Lower leg skin (tissue), 4 donors: ENCODE results near the gene CPPED1. TPM values are rescaled to one million over a fixed set of nuclear protein-coding genes. Genes with fewer than 3 reads are reported as not detected.
A peak's percentile ranks its signal among the peaks of the same experiment; 100 is the strongest.

Experiments
- DNase-seq, 2 donors: peaks; one replicate each; pipeline ENCODE4 v3.0.0-alpha.2; 2019; ENCODE audit warnings: low spot score in 2 of 2
- H3K4me3 ChIP-seq: fragments of 200-600 bp; sonication (generic); 2 replicates; pipeline ENCODE4 v1.5.1; 2017; ENCODE audit warnings: mild to moderate bottlenecking, low read depth; ENCODE audit not compliant: poor library complexity, severe bottlenecking
- CTCF ChIP-seq, 3 donors: fragments of 450-650 bp; IDR thresholded peaks; one replicate each; pipeline ENCODE4 v1.5.1; 2016; ENCODE audit warnings: antibody characterized with exemption in 3 of 3, mild to moderate bottlenecking in 3 of 3, moderate library complexity in 2 of 3
- POLR2A ChIP-seq, 2 donors: fragments of 450-650 bp; IDR thresholded peaks; one replicate each; pipeline ENCODE4 v1.6.1; 2016 to 2017; ENCODE audit warnings: antibody characterized with exemption in 2 of 2, mild to moderate bottlenecking in 1 of 2, moderate library complexity in 1 of 2
- WGBS, 2 donors: methylation state at CpG; one replicate each; pipeline ENCODE4 v1.1.5; 2018; 5-methylcytosine and 5-hydroxymethylcytosine counted together
- intact Hi-C: fragments of 100-400 bp; cut with DNase I; formaldehyde crosslinking; loops from one replicate; pipeline ENCODE4 v1.15.0; 2023; ENCODE audit warnings: low total_unique reads
- total RNA-seq, 4 donors: library from RNA; depleted of rRNA; stranded (reverse); fragments of >200 nt; gene quantifications; one replicate each; pipeline ENCODE4 v1.1.0, GENCODE V29; 2016

Gene CPPED1
- total RNA-seq, 4 donors from 2014 or later, result 5.4 to 11.6 (median 8.2) TPM

GRCh38 chr16:12700161-12700560, 103.5 kb downstream of the CPPED1 start:
- 94 to 97% methylated on average over 3 of the region's 3 CpGs for WGBS, 2 donors
- no peak overlapping the region for H3K4me3 ChIP-seq
- TF ChIP-seq CTCF (IDR thresholded peaks at IDR 0.05) (no peak), POLR2A (IDR thresholded peaks at IDR 0.05) (no peak)
- intact Hi-C loops, result no loop called here
- DNase-seq, result peak in 1 of 2 donors; percentile 31

- 82 to 84% methylated on average over 7 of the region's 7 CpGs for WGBS, 2 donors
- no peak overlapping the region for H3K4me3 ChIP-seq
- TF ChIP-seq CTCF (IDR thresholded peaks at IDR 0.05) (no peak), POLR2A (IDR thresholded peaks at IDR 0.05) (no peak)
- intact Hi-C loops, result no loop called here
- DNase-seq, result peak in 1 of 2 donors; percentile 9
Observed at GRCh38 chr16:12699161-12699560, 104.5 kb downstream of the CPPED1 start.

GRCh38 chr16:12697437-12697836, 106.2 kb downstream of the CPPED1 start:
- no peak for TF ChIP-seq CTCF (IDR thresholded peaks at IDR 0.05)
- no peak for TF ChIP-seq POLR2A (IDR thresholded peaks at IDR 0.05)
- 93% methylated on average over 5 of the region's 5 CpGs for WGBS, 2 donors
- DNase-seq, result peak in 1 of 2 donors; percentile 6
- intact Hi-C loops, result no loop called here
- H3K4me3 ChIP-seq, result no peak overlapping the region

- 95 to 96% methylated on average over 5 of the region's 5 CpGs for WGBS, 2 donors
- TF ChIP-seq POLR2A (IDR thresholded peaks at IDR 0.05) (no peak), CTCF (IDR thresholded peaks at IDR 0.05) (no peak)
- intact Hi-C loops, result no loop called here
- no peak overlapping the region for H3K4me3 ChIP-seq
- no peak for DNase-seq
Observed at GRCh38 chr16:12695454-12695853, 108.2 kb downstream of the CPPED1 start.

GRCh38 chr16:12690024-12690423, 113.7 kb downstream of the CPPED1 start:
- intact Hi-C loops, result no loop called here
- WGBS, 2 donors, result 82 to 90% methylated on average over 5 of the region's 5 CpGs
- DNase-seq, result no peak
- H3K4me3 ChIP-seq, result no peak overlapping the region
- TF ChIP-seq POLR2A (IDR thresholded peaks at IDR 0.05) (no peak), CTCF (IDR thresholded peaks at IDR 0.05) (no peak)
